Measurements from ENCODE around the gene KCNN3.

KCNN3 gene

GRCh38 chr1:154847891-154848290 lies 22.2 kb downstream of the KCNN3 start:
- H3K4me3 ChIP-seq (ENCODE audit: low read depth, low read length) = no peak overlapping the region
- TF ChIP-seq, protein P1, sequence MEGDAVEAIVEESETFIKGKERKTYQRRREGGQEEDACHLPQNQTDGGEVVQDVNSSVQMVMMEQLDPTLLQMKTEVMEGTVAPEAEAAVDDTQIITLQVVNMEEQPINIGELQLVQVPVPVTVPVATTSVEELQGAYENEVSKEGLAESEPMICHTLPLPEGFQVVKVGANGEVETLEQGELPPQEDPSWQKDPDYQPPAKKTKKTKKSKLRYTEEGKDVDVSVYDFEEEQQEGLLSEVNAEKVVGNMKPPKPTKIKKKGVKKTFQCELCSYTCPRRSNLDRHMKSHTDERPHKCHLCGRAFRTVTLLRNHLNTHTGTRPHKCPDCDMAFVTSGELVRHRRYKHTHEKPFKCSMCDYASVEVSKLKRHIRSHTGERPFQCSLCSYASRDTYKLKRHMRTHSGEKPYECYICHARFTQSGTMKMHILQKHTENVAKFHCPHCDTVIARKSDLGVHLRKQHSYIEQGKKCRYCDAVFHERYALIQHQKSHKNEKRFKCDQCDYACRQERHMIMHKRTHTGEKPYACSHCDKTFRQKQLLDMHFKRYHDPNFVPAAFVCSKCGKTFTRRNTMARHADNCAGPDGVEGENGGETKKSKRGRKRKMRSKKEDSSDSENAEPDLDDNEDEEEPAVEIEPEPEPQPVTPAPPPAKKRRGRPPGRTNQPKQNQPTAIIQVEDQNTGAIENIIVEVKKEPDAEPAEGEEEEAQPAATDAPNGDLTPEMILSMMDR (IDR thresholded peaks at IDR 0.05; ENCODE audit: borderline replicate concordance, insufficient read depth, low read depth, low read length) = no peak

- TF ChIP-seq, protein P1 (IDR thresholded peaks at IDR 0.05; ENCODE audit: borderline replicate concordance, insufficient read depth, low read depth, low read length) = no peak
- H3K4me3 ChIP-seq (ENCODE audit: low read depth, low read length) = no peak overlapping the region
These were observed 23.3 kb downstream of the KCNN3 start for GRCh38 chr1:154846565-154847442.

- TF ChIP-seq, protein P1 (IDR thresholded peaks at IDR 0.05; ENCODE audit: borderline replicate concordance, insufficient read depth, low read depth, low read length) = no peak
- H3K4me3 ChIP-seq (ENCODE audit: low read depth, low read length) = no peak overlapping the region
These were observed 24.2 kb downstream of the KCNN3 start for GRCh38 chr1:154845879-154846278.

DNA sequence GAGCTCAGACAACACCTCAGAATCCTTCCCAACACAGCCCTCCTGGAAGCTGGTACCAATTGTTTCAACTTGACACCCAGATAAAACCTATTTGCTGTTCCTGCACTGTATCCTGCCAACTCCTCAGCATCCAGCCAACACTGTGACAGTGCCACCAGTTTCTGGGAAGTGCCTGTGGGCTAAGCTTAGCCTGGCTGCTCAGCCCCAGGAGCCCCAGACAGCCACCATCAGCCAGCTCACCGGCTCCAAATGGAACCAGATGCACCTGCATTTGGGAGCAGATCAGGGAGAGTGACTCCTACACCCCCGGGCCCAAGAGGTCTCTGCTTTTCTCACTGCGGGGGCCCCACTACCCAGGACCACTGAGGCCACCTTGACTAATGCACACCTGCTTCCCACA lies 24.9 kb downstream of the KCNN3 start:
- H3K4me3 ChIP-seq (ENCODE audit: low read depth, low read length) = no peak overlapping the region

DNA sequence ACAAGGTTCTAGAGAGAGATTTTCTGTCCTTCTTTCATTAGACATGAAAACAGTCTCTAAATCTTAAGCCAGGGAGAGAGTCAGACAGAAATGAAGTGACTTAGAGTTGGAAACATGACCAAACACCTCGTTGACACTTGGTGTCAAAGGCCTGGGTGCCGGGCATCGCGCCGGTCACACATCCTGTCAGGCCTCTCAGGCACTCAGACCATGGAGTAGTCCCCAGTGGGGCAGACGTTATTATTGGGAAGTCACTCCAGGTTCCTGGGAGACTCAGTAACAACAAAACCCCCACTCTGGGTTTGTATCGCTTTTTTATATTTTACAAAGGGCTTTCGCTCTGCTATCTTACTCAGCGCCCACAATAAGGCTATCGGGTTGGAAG lies 25.8 kb downstream of the KCNN3 start:
- TF ChIP-seq, protein P1 (IDR thresholded peaks at IDR 0.05; ENCODE audit: borderline replicate concordance, insufficient read depth, low read depth, low read length) = no peak
- H3K4me3 ChIP-seq (ENCODE audit: low read depth, low read length) = no peak overlapping the region

More for the DNA sequence above, 24.9 kb downstream of the KCNN3 start:
- TF ChIP-seq, protein P1 (IDR thresholded peaks at IDR 0.05; ENCODE audit: borderline replicate concordance, insufficient read depth, low read depth, low read length) = no peak

- no peak overlapping the region for H3K4me3 ChIP-seq (ENCODE audit: low read depth, low read length)
- TF ChIP-seq, protein P1 (IDR thresholded peaks at IDR 0.05; ENCODE audit: borderline replicate concordance, insufficient read depth, low read depth, low read length) = no peak
These were observed 26.3 kb downstream of the KCNN3 start for GRCh38 chr1:154843636-154844296.

All from GM12875 (cell line).